ENCODE results near the gene TAF4B. TPM values are rescaled to one million over a fixed set of nuclear protein-coding genes. Genes with fewer than 3 reads are reported as not detected.

TAF4B gene
- total and polyA plus RNA-seq, 9 of the 15 experiments (the other 6 are each of a cell fraction or from before 2014, with no cell fraction given), result 4.5 to 25.3 (median 20.5) TPM

DNA sequence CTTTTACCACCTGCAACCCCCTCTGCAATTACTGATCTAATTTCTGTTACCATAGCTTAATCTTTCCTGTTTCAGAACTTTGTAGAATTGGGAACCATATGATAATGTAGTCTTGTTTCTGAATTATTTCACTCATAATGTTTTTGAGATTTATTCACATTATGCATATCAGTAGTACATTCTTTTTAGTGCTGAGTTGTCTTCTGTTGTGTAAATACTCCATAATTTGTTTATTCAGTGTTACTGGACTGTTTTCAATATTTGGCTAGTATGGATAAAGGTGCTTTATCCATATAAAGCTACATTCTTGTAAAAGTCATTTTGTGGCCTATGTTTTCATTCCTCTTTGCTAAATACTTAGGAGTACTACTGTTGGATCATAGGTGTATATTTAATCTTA lies 152.5 kb downstream of the TAF4B start:
- Histone ChIP-seq H3K4me1 (replicated peaks in 1 of 2; ENCODE audit: control insufficient read depth in 2 of 2, insufficient read depth in 2 of 2, low read length in 2 of 2) (no peaks in the 10 kb centered on the region), H3K27me3 (ENCODE audit: control insufficient read depth in 2 of 2, insufficient read depth in 2 of 2, low read length in 2 of 2) (no peaks in the 10 kb centered on the region), H3K79me2 (ENCODE audit: control insufficient read depth, insufficient read depth, low read length) (no peaks in the 10 kb centered on the region), H4K20me1 (replicated peaks; ENCODE audit: control insufficient read depth, insufficient read depth, low read length) (no peaks in the 10 kb centered on the region), H3K9ac (ENCODE audit: insufficient read depth in 1 of 2, low read depth in 2 of 2, low read length in 2 of 2) (no peak overlapping the region), H3K4me3 (no peak overlapping the region), H3K9me3 (replicated peaks; ENCODE audit: control insufficient read depth, insufficient read depth, low read depth, low read length) (no peaks in the 10 kb centered on the region), H3K9me1 (ENCODE audit: control insufficient read depth, insufficient read depth, low read length) (no peaks in the 10 kb centered on the region), H3K27ac (ENCODE audit: extremely low read depth, low read depth, low read length) (no peak overlapping the region), H2AFZ (ENCODE audit: low read depth, low read length) (no peak overlapping the region), H3K36me3 (ENCODE audit: control insufficient read depth, insufficient read depth, low read length) (no peaks in the 10 kb centered on the region), H3K4me2 (ENCODE audit: insufficient read depth, low read length) (no peak overlapping the region)
- no TSS peak for BruUV-seq (replicated peaks)
- ATAC-seq (no peak), DNase-seq (ENCODE audit: extremely low read depth in 1 of 4, low spot score in 3 of 4) (no peak), FAIRE-seq (no peak)
- intact Hi-C loops (cut with micrococcal nuclease), result no loop called here
- ChIA-PET CTCF (ENCODE audit: low intra/inter-chr PET ratio) (no interaction called here), POLR2A (interaction anchor here (0.6 kb wide), 1 partner anchor 858 kb away, joined by 4 read pairs; no protein-coding TSS in a partner anchor)
- in situ Hi-C loops (cut with MboI), result no loop called here
- TF ChIP-seq U2AF1 (optimal IDR thresholded peaks at IDR 0.05; ENCODE audit: low read depth, low read length) (no peak), FOXM1 (IDR thresholded peaks at IDR 0.05; ENCODE audit: low read depth) (no peak), FOXM1 (CRISPR knock-in tag; IDR thresholded peaks at IDR 0.05; ENCODE audit: low read depth) (no peak), PHF20 (IDR thresholded peaks at IDR 0.05; ENCODE audit: partially characterized antibody) (no peak), ZNF766 (CRISPR knock-in tag; conservative IDR thresholded peaks at IDR 0.05) (no peak), MTF1 (CRISPR knock-in tag; IDR thresholded peaks at IDR 0.05; ENCODE audit: borderline replicate concordance) (no peak), TCF7 (IDR thresholded peaks at IDR 0.05; ENCODE audit: borderline replicate concordance) (no peak), SP2 (IDR thresholded peaks at IDR 0.05; ENCODE audit: extremely low read depth, low read depth, low read length, poor library complexity, severe bottlenecking) (no peak), TGIF2 (CRISPR knock-in tag; IDR thresholded peaks at IDR 0.05) (no peak)
- TF ChIP-seq, protein P1, sequence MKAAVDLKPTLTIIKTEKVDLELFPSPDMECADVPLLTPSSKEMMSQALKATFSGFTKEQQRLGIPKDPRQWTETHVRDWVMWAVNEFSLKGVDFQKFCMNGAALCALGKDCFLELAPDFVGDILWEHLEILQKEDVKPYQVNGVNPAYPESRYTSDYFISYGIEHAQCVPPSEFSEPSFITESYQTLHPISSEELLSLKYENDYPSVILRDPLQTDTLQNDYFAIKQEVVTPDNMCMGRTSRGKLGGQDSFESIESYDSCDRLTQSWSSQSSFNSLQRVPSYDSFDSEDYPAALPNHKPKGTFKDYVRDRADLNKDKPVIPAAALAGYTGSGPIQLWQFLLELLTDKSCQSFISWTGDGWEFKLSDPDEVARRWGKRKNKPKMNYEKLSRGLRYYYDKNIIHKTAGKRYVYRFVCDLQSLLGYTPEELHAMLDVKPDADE (conservative IDR thresholded peaks at IDR 0.05; ENCODE audit: control insufficient read depth, low read depth, low read length), result no peak
- TF ChIP-seq, protein P2, sequence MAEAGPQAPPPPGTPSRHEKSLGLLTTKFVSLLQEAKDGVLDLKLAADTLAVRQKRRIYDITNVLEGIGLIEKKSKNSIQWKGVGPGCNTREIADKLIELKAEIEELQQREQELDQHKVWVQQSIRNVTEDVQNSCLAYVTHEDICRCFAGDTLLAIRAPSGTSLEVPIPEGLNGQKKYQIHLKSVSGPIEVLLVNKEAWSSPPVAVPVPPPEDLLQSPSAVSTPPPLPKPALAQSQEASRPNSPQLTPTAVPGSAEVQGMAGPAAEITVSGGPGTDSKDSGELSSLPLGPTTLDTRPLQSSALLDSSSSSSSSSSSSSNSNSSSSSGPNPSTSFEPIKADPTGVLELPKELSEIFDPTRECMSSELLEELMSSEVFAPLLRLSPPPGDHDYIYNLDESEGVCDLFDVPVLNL (CRISPR knock-in tag; IDR thresholded peaks at IDR 0.05; ENCODE audit: low read depth), result no peak
- TF ChIP-seq, protein P3, sequence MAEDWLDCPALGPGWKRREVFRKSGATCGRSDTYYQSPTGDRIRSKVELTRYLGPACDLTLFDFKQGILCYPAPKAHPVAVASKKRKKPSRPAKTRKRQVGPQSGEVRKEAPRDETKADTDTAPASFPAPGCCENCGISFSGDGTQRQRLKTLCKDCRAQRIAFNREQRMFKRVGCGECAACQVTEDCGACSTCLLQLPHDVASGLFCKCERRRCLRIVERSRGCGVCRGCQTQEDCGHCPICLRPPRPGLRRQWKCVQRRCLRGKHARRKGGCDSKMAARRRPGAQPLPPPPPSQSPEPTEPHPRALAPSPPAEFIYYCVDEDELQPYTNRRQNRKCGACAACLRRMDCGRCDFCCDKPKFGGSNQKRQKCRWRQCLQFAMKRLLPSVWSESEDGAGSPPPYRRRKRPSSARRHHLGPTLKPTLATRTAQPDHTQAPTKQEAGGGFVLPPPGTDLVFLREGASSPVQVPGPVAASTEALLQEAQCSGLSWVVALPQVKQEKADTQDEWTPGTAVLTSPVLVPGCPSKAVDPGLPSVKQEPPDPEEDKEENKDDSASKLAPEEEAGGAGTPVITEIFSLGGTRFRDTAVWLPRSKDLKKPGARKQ (CRISPR knock-in tag; IDR thresholded peaks at IDR 0.05), result no peak
- TF ChIP-seq, protein P4, sequence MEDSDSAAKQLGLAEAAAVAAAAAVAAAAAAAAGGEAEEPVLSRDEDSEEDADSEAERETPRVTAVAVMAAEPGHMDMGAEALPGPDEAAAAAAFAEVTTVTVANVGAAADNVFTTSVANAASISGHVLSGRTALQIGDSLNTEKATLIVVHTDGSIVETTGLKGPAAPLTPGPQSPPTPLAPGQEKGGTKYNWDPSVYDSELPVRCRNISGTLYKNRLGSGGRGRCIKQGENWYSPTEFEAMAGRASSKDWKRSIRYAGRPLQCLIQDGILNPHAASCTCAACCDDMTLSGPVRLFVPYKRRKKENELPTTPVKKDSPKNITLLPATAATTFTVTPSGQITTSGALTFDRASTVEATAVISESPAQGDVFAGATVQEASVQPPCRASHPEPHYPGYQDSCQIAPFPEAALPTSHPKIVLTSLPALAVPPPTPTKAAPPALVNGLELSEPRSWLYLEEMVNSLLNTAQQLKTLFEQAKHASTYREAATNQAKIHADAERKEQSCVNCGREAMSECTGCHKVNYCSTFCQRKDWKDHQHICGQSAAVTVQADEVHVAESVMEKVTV (CRISPR knock-in tag; IDR thresholded peaks at IDR 0.05), result no peak
- TF ChIP-seq, protein P5, sequence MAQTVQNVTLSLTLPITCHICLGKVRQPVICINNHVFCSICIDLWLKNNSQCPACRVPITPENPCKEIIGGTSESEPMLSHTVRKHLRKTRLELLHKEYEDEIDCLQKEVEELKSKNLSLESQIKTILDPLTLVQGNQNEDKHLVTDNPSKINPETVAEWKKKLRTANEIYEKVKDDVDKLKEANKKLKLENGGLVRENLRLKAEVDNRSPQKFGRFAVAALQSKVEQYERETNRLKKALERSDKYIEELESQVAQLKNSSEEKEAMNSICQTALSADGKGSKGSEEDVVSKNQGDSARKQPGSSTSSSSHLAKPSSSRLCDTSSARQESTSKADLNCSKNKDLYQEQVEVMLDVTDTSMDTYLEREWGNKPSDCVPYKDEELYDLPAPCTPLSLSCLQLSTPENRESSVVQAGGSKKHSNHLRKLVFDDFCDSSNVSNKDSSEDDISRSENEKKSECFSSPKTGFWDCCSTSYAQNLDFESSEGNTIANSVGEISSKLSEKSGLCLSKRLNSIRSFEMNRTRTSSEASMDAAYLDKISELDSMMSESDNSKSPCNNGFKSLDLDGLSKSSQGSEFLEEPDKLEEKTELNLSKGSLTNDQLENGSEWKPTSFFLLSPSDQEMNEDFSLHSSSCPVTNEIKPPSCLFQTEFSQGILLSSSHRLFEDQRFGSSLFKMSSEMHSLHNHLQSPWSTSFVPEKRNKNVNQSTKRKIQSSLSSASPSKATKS (CRISPR knock-in tag; IDR thresholded peaks at IDR 0.05), result no peak
